IMR-90 (cell line): ENCODE measurements around the gene THRB. TPM values are rescaled to one million over a fixed set of nuclear protein-coding genes. Genes with fewer than 3 reads are reported as not detected.

ENCODE experiments used
- ATAC-seq: fragments of 200-7000 bp; cut with Tn5 transposase; 2 replicates; pipeline ENCODE4 v1.9.1; 2020; ENCODE audit warnings: low read depth, mild to moderate bottlenecking, moderate library complexity
- BruUV-seq: library from RNA; stranded (reverse); fragments of 400-500 nt; replicated peaks from 2 replicates; lab custom pipeline; 2021; lab: Mats Ljungman, UMichigan
- CTCF ChIA-PET: fragments of 300-600 bp; formaldehyde crosslinking; extraction: SDS; loops from one replicate; lab custom pipeline; 2021; ENCODE audit warnings: antibody characterized with exemption; lab: Yijun Ruan, JAX
- POLR2A ChIA-PET: fragments of 300-600 bp; sonication (Branson Sonifier 250); formaldehyde crosslinking; loops from one replicate; lab custom pipeline; 2022; ENCODE audit warnings: antibody characterized with exemption; ENCODE audit not compliant: unreplicated experiment; lab: Charles Lee
- DNase-seq: peaks from one replicate; pipeline ENCODE4 v3.0.0; 2013
- H2AFZ ChIP-seq: replicated peaks from 2 replicates; pipeline ENCODE3; 2013; ENCODE audit warnings: low read length, mild to moderate bottlenecking; ENCODE audit not compliant: poor library complexity
- H2AK5ac ChIP-seq: 2 replicates; pipeline ENCODE4 v1.6.1; 2013; ENCODE audit warnings: low read depth, low read length, inconsistent platforms
- H2AK9ac ChIP-seq: replicated peaks from 2 replicates; pipeline ENCODE3; 2013; ENCODE audit warnings: mild to moderate bottlenecking, low read depth, low read length, moderate library complexity; ENCODE audit not compliant: poor library complexity
- H2BK120ac ChIP-seq: 2 replicates; pipeline ENCODE4 v1.6.1; 2013; ENCODE audit warnings: low read depth, low read length, inconsistent platforms
- H2BK15ac ChIP-seq: 3 replicates; pipeline ENCODE4 v1.6.1; 2013; ENCODE audit warnings: low read depth, low read length, inconsistent platforms
- H2BK20ac ChIP-seq: 2 replicates; pipeline ENCODE4 v1.6.1; 2013; ENCODE audit warnings: low read depth, mild to moderate bottlenecking, inconsistent platforms, low read length, moderate library complexity
- H2BK5ac ChIP-seq: 2 replicates; pipeline ENCODE4 v1.6.1; 2013; ENCODE audit warnings: mild to moderate bottlenecking, low read depth, low read length, inconsistent platforms; ENCODE audit not compliant: poor library complexity, severe bottlenecking
- H3K14ac ChIP-seq: replicated peaks from 2 replicates; pipeline ENCODE4 v1.6.1; 2013; ENCODE audit warnings: low read depth, low read length, inconsistent platforms
- H3K18ac ChIP-seq: 2 replicates; pipeline ENCODE4 v1.6.1; 2013; ENCODE audit warnings: low read depth, low read length, control low read depth
- H3K23ac ChIP-seq: 2 replicates; pipeline ENCODE4 v1.6.1; 2013; ENCODE audit warnings: low read depth, low read length, inconsistent platforms
- H3K27ac ChIP-seq: 2 replicates; pipeline ENCODE4 v1.5.1; 2013; ENCODE audit warnings: mild to moderate bottlenecking, control low read depth, low read length; ENCODE audit not compliant: insufficient read depth
- H3K27me3 ChIP-seq: 2 replicates; pipeline ENCODE4 v1.6.1; 2013; ENCODE audit warnings: low read length; ENCODE audit not compliant: control insufficient read depth, insufficient read depth
- H3K36me3 ChIP-seq: 2 replicates; pipeline ENCODE4 v1.6.1; 2013; ENCODE audit warnings: low read length, mixed read lengths; ENCODE audit not compliant: control insufficient read depth, insufficient read depth
- H3K4ac ChIP-seq: 2 replicates; pipeline ENCODE4 v1.6.1; 2013; ENCODE audit warnings: low read depth, low read length, inconsistent platforms
- H3K4me1 ChIP-seq: 2 replicates; pipeline ENCODE4 v1.6.1; 2013; ENCODE audit warnings: low read length, mixed read lengths; ENCODE audit not compliant: control insufficient read depth, insufficient read depth
- H3K4me2 ChIP-seq: 2 replicates; pipeline ENCODE4 v1.6.1; 2013; ENCODE audit warnings: low read depth, mild to moderate bottlenecking, control low read depth, low read length, moderate library complexity
- H3K4me3 ChIP-seq: 2 replicates; pipeline ENCODE4 v1.5.1; 2013; ENCODE audit warnings: low read depth, mild to moderate bottlenecking, control low read depth, low read length, moderate library complexity; ENCODE audit not compliant: insufficient read depth
- H3K56ac ChIP-seq: 2 replicates; pipeline ENCODE4 v1.6.1; 2013; ENCODE audit warnings: low read length, inconsistent platforms; ENCODE audit not compliant: insufficient read depth; ENCODE audit errors: extremely low read depth
- H3K79me1 ChIP-seq, 2 experiments: 2 replicates each; pipeline ENCODE4 v1.6.1; 2013; ENCODE audit warnings: low read length in 2 of 2, inconsistent platforms in 1 of 2, low read depth in 1 of 2
- H3K9ac ChIP-seq: 2 replicates; pipeline ENCODE4 v1.6.1; 2013; ENCODE audit warnings: low read depth, low read length, control low read depth
- H3K9me1 ChIP-seq: 2 replicates; pipeline ENCODE4 v1.6.1; 2013; ENCODE audit warnings: low read length, inconsistent platforms; ENCODE audit not compliant: insufficient read depth
- H3K9me3 ChIP-seq: 2 replicates; pipeline ENCODE4 v1.6.1; 2013; ENCODE audit warnings: low read length; ENCODE audit not compliant: control insufficient read depth, insufficient read depth
- H4K20me1 ChIP-seq: 2 replicates; pipeline ENCODE4 v1.6.1; 2013; ENCODE audit warnings: low read length, inconsistent platforms; ENCODE audit not compliant: insufficient read depth
- H4K5ac ChIP-seq: 2 replicates; pipeline ENCODE4 v1.6.1; 2013; ENCODE audit warnings: mild to moderate bottlenecking, low read depth, low read length, control low read depth
- H4K8ac ChIP-seq, 2 experiments: 2 replicates each; pipeline ENCODE4 v1.6.1; 2013; ENCODE audit warnings: low read depth in 2 of 2, low read length in 2 of 2, control low read depth in 1 of 2, inconsistent platforms in 1 of 2
- H4K91ac ChIP-seq: 2 replicates; pipeline ENCODE4 v1.6.1; 2013; ENCODE audit warnings: low read depth, low read length, inconsistent platforms; ENCODE audit not compliant: insufficient read depth
- CHD1 ChIP-seq: IDR thresholded peaks from 2 replicates; pipeline ENCODE4 v1.6.1; 2012; ENCODE audit warnings: low read depth, low read length, improper control_type of control experiment
- CTCF ChIP-seq: conservative IDR thresholded peaks from 2 replicates; pipeline ENCODE4 v1.5.1; 2012; ENCODE audit warnings: mild to moderate bottlenecking, low read depth, low read length, improper control_type of control experiment
- ELK1 ChIP-seq: fragments of 150-350 bp; IDR thresholded peaks from 2 replicates; pipeline ENCODE4 v1.6.1; 2016; ENCODE audit warnings: low read depth, mild to moderate bottlenecking, low read length, moderate library complexity, borderline replicate concordance
- MAFK ChIP-seq: IDR thresholded peaks from 2 replicates; pipeline ENCODE4 v1.6.1; 2012; ENCODE audit warnings: low read depth, low read length, improper control_type of control experiment
- MAZ ChIP-seq: IDR thresholded peaks from 2 replicates; pipeline ENCODE4 v1.6.1; 2012; ENCODE audit warnings: low read depth, mild to moderate bottlenecking, low read length, improper control_type of control experiment, moderate library complexity, borderline replicate concordance
- MXI1 ChIP-seq: IDR thresholded peaks from 2 replicates; pipeline ENCODE4 v1.6.1; 2012; ENCODE audit warnings: low read depth, mild to moderate bottlenecking, low read length, moderate library complexity, borderline replicate concordance
- NFE2L2 ChIP-seq: fragments of 150-350 bp; IDR thresholded peaks from 2 replicates; pipeline ENCODE4 v1.6.1; 2016; ENCODE audit warnings: low read depth, mild to moderate bottlenecking, low read length
- POLR2A ChIP-seq: IDR thresholded peaks from 2 replicates; pipeline ENCODE4 v1.6.1; 2012; ENCODE audit warnings: mild to moderate bottlenecking, low read depth, low read length
- RAD21 ChIP-seq: IDR thresholded peaks from 2 replicates; pipeline ENCODE4 v1.6.1; 2012; ENCODE audit warnings: low read length, improper control_type of control experiment
- RCOR1 ChIP-seq: IDR thresholded peaks from 2 replicates; pipeline ENCODE4 v1.6.1; 2012; ENCODE audit warnings: mild to moderate bottlenecking, low read length, improper control_type of control experiment; ENCODE audit not compliant: insufficient replicate concordance
- SMC3 ChIP-seq: fragments of 150-350 bp; IDR thresholded peaks from 2 replicates; pipeline ENCODE4 v1.6.1; 2016; ENCODE audit warnings: low read depth, mild to moderate bottlenecking, antibody characterized with exemption, low read length, moderate library complexity
- USF2 ChIP-seq: fragments of 150-350 bp; IDR thresholded peaks from 2 replicates; pipeline ENCODE4 v1.6.1; 2017; ENCODE audit warnings: mild to moderate bottlenecking, antibody characterized with exemption, low read length, low read depth
- WGBS, 2 experiments: methylation state at CpG; one replicate each; pipeline versions ENCODE4 v1.1.5 to v1.1.7; 2013; ENCODE audit warnings: missing lambda C conversion rate in 2 of 2; ENCODE audit not compliant: insufficient read length in 1 of 2; ENCODE audit errors: extremely low coverage in 2 of 2; 5-methylcytosine and 5-hydroxymethylcytosine counted together
- dilution Hi-C: fragments of 300-500 bp; cut with HindIII; formaldehyde crosslinking; loops from one replicate; pipeline ENCODE4 v1.14.3; 2018; ENCODE audit warnings: low sequenced_read_pairs; ENCODE audit not compliant: unreplicated experiment
- in situ Hi-C: fragments of 300-500 bp; cut with MboI; formaldehyde crosslinking; loops from 3 replicates; pipeline ENCODE4 v1.14.3; 2019; ENCODE audit warnings: low sequenced_read_pairs, inconsistent platforms, mixed read lengths
- intact Hi-C: fragments of 100-400 bp; cut with micrococcal nuclease; formaldehyde crosslinking; loops from 2 replicates; pipeline ENCODE4 v1.10.0; 2022
- polyA plus RNA-seq, 3 experiments: library from polyadenylated mRNA; depleted of rRNA; stranded (reverse); fragments of >200 nt; gene quantifications; 2 replicates each; pipeline ENCODE4 v1.2.3, GENCODE V29; 2012; ENCODE audit warnings: low replicate concordance in 1 of 3
- total RNA-seq: library from RNA; depleted of rRNA; stranded (reverse); fragments of >200 nt; gene quantifications from 2 replicates; pipeline ENCODE4 v1.2.3, GENCODE V29; 2012

Gene THRB
- total and polyA plus RNA-seq, 2 of the 4 experiments (the other 2 are of a cell fraction), result under 0.01 TPM; not detected in 1

DNA sequence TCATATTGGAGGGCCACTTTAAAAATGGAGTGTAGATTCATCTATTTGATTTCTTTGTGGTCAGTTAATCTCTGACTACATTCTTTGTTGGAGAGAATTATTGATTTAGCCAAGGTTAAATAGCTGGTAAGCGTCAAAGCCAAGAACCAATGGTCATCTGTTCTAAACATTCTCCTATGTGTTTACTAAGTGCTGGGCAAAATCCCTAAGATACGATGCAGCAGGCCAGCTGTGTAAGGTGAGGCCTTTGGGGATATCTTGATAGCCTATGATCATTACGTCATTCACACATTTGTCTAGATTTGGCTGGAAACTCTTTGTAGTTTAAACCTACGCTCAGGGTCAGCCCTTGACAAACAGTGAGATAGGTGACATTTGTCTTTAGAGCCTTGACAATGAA is 313.4 kb downstream of the THRB start:
- Histone ChIP-seq H3K56ac (no peak overlapping the region), H3K27ac (no peak overlapping the region), H3K9ac (no peak overlapping the region), H3K4ac (no peak overlapping the region), H2AFZ (no peak overlapping the region), H3K36me3 (no peaks in the 10 kb centered on the region), H3K9me3 (no peaks in the 10 kb centered on the region), H4K8ac (no peak overlapping the region), H2BK20ac (no peak overlapping the region), H2BK120ac (no peak overlapping the region), H3K9me1 (no peaks in the 10 kb centered on the region), H3K4me1 (no peaks in the 10 kb centered on the region), H2AK5ac (no peak overlapping the region), H3K23ac (no peak overlapping the region), H2BK5ac (no peak overlapping the region), H3K79me1 (no peaks in the 10 kb centered on the region), H4K20me1 (no peaks in the 10 kb centered on the region), H3K4me2 (no peak overlapping the region), H4K5ac (no peak overlapping the region), H3K4me3 (no peak overlapping the region), H4K91ac (no peak overlapping the region), H2BK15ac (no peak overlapping the region), H3K14ac (no peak overlapping the region), H3K27me3 (no peaks in the 10 kb centered on the region), H2AK9ac (no peak overlapping the region), H3K18ac (no peak overlapping the region)
- intact Hi-C loops (no loop called here), in situ Hi-C loops (no loop called here), dilution Hi-C loops (no loop called here)
- TF ChIP-seq CTCF (no peak), USF2 (no peak), MAFK (no peak), RAD21 (no peak), SMC3 (no peak), MAZ (no peak), NFE2L2 (no peak), ELK1 (no peak), POLR2A (no peak), MXI1 (no peak), CHD1 (no peak), RCOR1 (no peak)
- DNase-seq (no peak), ATAC-seq (no peak)
- CTCF ChIA-PET, result no interaction called here
- WGBS, 2 experiments, result 83% methylated on average over 1 of the region's 4 CpGs; no CpG with 5 or more reads in 1 of the 2 experiments
- POLR2A ChIA-PET, result no interaction called here
- BruUV-seq, result no TSS peak
